WERI-Rb-1 (cell line): ENCODE measurements around the gene NFIX.

ENCODE experiments used
- DNase-seq: peaks from one replicate; pipeline ENCODE4 v3.0.0-alpha.2; 2020
- H3K27ac ChIP-seq: fragments of 250-450 bp; sonication (Bioruptor Pico); 2 replicates; pipeline ENCODE4 v1.5.1; 2020; ENCODE audit warnings: mild to moderate bottlenecking, moderate library complexity
- H3K27me3 ChIP-seq: fragments of 250-450 bp; sonication (Bioruptor Pico); 2 replicates; pipeline ENCODE4 v1.5.1; 2021; ENCODE audit warnings: mild to moderate bottlenecking, low read depth, moderate library complexity; ENCODE audit not compliant: insufficient read depth, severe bottlenecking
- H3K36me3 ChIP-seq: fragments of 250-450 bp; sonication (Bioruptor Pico); 2 replicates; pipeline ENCODE4 v1.5.1; 2020; ENCODE audit warnings: mild to moderate bottlenecking, moderate library complexity
- H3K4me3 ChIP-seq: 2 replicates; pipeline ENCODE4 v1.5.1; 2011; ENCODE audit warnings: low read depth, mild to moderate bottlenecking, control low read depth, low read length
- H3K9me3 ChIP-seq: fragments of 250-450 bp; sonication (Bioruptor Pico); 2 replicates; pipeline ENCODE4 v1.5.1; 2021; ENCODE audit warnings: mild to moderate bottlenecking, moderate library complexity; ENCODE audit not compliant: severe bottlenecking
- CTCF ChIP-seq: IDR thresholded peaks from 2 replicates; pipeline ENCODE4 v1.5.1; 2011; ENCODE audit warnings: low read depth, mild to moderate bottlenecking, control low read depth, inconsistent platforms, low read length

NFIX gene

DNA sequence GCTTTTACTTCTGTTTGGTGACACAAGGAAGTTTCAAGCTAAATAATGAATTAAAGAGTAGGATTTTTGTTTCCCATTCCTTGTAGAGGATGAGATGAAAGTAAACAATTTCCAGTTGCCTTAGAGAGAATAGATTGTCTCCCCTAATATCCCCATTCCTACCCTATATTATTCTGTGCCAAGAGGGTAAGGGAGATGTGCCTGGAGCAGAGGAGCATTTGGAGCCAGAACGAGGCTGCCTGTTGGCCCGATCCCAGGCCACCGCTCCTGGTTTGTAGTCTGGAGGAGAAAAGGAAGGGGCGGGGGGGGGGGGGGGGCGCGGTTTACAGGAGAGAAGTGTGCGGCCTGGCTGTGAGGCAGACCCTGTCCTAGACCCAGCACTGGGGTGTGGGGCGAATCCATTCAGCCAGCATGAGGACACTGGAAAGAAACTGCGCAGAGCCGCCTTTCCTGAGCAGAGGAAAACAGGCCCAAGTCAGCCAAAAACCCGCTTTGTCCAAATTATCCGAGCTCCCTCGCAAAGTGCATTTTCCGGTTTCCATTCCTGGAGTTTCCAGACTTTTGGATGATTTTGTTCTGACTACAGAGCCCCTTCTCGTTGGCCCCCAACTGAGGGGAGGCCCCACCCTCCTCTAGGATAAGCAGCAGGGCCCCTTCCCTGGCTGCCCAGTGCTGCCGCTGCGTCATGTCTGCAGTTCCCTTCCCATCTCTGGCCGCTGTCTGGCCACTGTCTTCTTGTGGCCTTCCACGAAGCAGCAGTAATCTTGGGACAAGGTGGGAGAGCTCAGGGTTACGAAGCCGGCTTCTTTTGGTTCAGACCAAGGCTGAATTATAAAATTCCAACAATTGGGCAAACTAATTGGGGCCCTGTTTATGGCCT, 23.0 kb downstream of the NFIX start:
- H3K4me3 ChIP-seq, result no peak overlapping the region
- H3K36me3 ChIP-seq, result no peaks in the 10 kb centered on the region
- no peak for TF ChIP-seq CTCF
- DNase-seq, result no peak
- no peaks in the 10 kb centered on the region for H3K9me3 ChIP-seq
- H3K27me3 ChIP-seq, result peaks cover 13% of the 10 kb centered on the region
- no peak overlapping the region for H3K27ac ChIP-seq

DNA sequence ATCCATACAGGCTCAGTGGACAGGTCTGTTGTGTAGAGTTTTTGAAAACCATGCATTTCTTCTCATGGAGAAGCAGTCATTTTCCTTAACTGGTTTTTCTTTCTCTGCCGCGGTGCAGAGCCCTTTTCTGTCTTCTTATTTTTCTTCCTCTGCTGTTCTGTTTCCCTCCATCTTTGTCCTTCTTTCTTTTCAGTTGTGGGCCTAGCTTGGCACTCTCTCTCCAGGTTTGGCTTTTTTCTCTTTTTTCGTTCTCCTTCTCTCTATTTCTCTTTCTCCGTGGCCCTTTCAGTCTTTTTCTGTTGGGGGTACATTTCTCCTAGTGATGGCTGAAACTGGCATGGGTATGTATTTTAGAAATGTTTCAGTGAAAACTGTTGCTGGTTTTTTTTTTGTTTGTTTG, 24.1 kb downstream of the NFIX start:
- Histone ChIP-seq H3K27me3 (peaks cover 4% of the 10 kb centered on the region), H3K36me3 (no peaks in the 10 kb centered on the region), H3K27ac (no peak overlapping the region), H3K4me3 (no peak overlapping the region), H3K9me3 (no peaks in the 10 kb centered on the region)
- DNase-seq, result no peak
- no peak for TF ChIP-seq CTCF

GRCh38 chr19:13020002-13020414, 24.7 kb downstream of the NFIX start:
- DNase-seq, result no peak
- Histone ChIP-seq H3K27ac (no peak overlapping the region), H3K4me3 (no peak overlapping the region), H3K27me3 (no peaks in the 10 kb centered on the region), H3K36me3 (no peaks in the 10 kb centered on the region), H3K9me3 (no peaks in the 10 kb centered on the region)
- TF ChIP-seq CTCF, result no peak

DNA sequence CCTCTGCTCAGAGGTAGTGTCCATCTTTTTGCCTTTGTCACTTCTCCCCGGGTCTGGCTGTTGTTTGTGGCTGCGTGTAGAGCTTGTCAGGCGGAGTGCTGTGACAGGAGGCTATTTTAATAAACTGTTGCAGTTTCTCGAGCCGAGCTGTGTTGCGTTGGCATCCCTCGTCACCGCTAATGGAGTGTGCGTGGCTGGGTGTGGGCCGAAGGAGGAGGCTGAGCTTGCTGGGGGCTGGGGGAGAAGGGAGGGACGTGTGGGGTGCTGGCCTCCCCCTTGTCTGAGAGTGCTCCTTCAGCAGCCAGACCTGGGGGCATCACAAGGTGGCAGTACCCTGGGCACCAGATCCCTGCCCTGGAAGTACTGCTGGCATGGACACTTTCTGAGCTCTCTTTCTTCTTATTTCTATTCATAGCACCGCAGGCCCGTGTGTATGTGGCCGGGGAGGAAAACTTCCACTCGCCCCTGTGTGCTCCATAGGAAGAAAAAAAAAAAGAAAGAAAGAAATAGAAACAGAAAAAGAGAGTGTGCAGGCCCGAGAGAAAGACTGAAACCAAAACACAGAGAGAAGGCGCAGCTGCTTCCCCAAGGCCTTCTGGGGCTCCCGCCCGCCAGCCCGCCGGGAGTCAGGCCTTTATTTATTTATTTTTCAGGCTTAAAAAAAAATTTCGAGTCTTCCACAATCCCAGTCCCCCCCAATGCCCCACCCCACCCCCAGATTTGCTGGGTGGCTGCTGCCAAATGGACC, 27.0 kb downstream of the NFIX start:
- no peak for DNase-seq
- Histone ChIP-seq H3K27me3 (no peaks in the 10 kb centered on the region), H3K9me3 (no peaks in the 10 kb centered on the region), H3K36me3 (no peaks in the 10 kb centered on the region), H3K27ac (no peak overlapping the region), H3K4me3 (no peak overlapping the region)
- TF ChIP-seq CTCF, result no peak

DNA sequence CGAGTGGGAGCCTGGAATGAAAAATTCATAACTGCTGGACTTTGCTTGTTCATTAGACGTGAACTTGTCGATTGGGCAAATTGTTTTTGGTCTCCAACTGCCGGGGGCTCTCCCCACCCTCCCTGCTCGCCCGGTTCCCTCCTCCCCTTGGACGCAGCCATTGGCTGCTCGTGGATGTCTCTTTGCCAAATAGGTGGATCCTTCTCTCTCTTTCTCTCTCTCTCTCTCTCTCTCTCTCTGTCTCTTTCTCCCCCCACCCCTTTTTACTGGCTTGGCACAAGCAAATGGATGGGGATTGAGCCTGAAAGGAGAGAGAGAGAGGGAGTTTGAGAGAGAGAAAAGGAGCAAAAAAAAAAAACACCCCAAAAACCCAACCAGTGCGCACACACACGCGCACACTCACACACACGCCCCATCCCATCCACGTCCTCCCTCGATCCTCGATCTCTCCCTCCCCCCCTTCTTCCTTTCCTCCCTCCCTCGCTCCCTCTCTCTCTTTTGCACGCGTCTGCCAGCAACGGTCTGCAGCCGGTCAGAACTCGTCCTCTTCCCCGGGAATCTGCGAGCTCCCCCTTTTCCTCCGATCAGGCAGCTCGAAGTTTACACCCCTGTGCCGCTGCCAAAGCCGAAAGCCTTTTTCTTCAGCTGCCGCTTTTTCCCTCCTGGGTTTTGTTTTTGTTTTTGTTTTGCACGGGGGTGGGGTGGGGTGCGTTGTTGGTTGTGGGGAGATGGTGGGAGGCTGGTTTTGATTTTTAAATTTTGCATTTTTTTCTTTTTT, 27.8 kb downstream of the NFIX start:
- H3K27ac ChIP-seq, result no peak overlapping the region
- no peak for TF ChIP-seq CTCF
- no peaks in the 10 kb centered on the region for H3K9me3 ChIP-seq
- H3K36me3 ChIP-seq, result no peaks in the 10 kb centered on the region
- no peak overlapping the region for H3K4me3 ChIP-seq
- DNase-seq, result no peak
- H3K27me3 ChIP-seq, result no peaks in the 10 kb centered on the region
